ENCODE data around the gene PDZK1IP1.

- TF ChIP-seq CTCF (IDR thresholded peaks at IDR 0.05 in 2 of 3, conservative IDR thresholded peaks at IDR 0.05 in 1 of 3; ENCODE audit: borderline replicate concordance in 1 of 3, insufficient read depth in 1 of 3, low read depth in 2 of 3, low read length in 2 of 3) = peak; percentile 71 to 97 (median 92)
- TF ChIP-seq ZNF274 (IDR thresholded peaks at IDR 0.05; ENCODE audit: low read depth, low read length) = no peak
- no peak for TF ChIP-seq EZH2 (IDR thresholded peaks at IDR 0.05)
- TF ChIP-seq TCF7L2 (IDR thresholded peaks at IDR 0.05; ENCODE audit: borderline replicate concordance, extremely low read depth, insufficient read depth, insufficient read length) = no peak
- no peak for TF ChIP-seq SP1 (IDR thresholded peaks at IDR 0.05; ENCODE audit: low read depth)
- TF ChIP-seq EZH2phosphoT487 (IDR thresholded peaks at IDR 0.05; ENCODE audit: borderline replicate concordance) = no peak
- no peak for TF ChIP-seq ATF3 (IDR thresholded peaks at IDR 0.05)
- TF ChIP-seq POLR2A (IDR thresholded peaks at IDR 0.05; ENCODE audit: borderline replicate concordance, extremely low read depth, insufficient read depth, insufficient read length) = no peak
- TF ChIP-seq RAD21 (IDR thresholded peaks at IDR 0.05; ENCODE audit: low read depth) = peak; percentile 70
- TF ChIP-seq REST (IDR thresholded peaks at IDR 0.05; ENCODE audit: low read depth) = no peak
Measured at GRCh38 chr1:47175227-47175934, 14.5 kb downstream of the PDZK1IP1 start.

Measured in HCT116 (cell line).